Skeletal muscle tissue (tissue), 4 donors: ENCODE data around the gene SLC24A3. TPM values are rescaled to one million over a fixed set of nuclear protein-coding genes. Genes with fewer than 3 reads are reported as not detected.

Experiments used
- H3K27ac ChIP-seq: one replicate; pipeline ENCODE4 v1.7.0; 2013; ENCODE audit warnings: mild to moderate bottlenecking, low read depth, low read length, inconsistent platforms
- H3K27me3 ChIP-seq, 3 donors: one replicate each; pipeline ENCODE4 v1.7.0; 2013; ENCODE audit warnings: low read length in 3 of 3; ENCODE audit not compliant: control insufficient read depth in 3 of 3, insufficient read depth in 3 of 3
- H3K36me3 ChIP-seq, 3 donors: one replicate each; pipeline ENCODE4 v1.7.0; 2013; ENCODE audit warnings: low read length in 3 of 3; ENCODE audit not compliant: control insufficient read depth in 3 of 3, insufficient read depth in 3 of 3
- H3K4me1 ChIP-seq, 3 donors: one replicate each; pipeline ENCODE4 v1.7.0; 2013; ENCODE audit warnings: low read length in 3 of 3, mild to moderate bottlenecking in 3 of 3; ENCODE audit not compliant: control insufficient read depth in 3 of 3, insufficient read depth in 3 of 3
- H3K4me3 ChIP-seq, 3 donors: one replicate each; pipeline ENCODE4 v1.7.0; 2013; ENCODE audit warnings: low read length in 3 of 3
- H3K9ac ChIP-seq, 3 donors: one replicate each; pipeline ENCODE4 v1.7.0; 2013; ENCODE audit warnings: low read length in 3 of 3, mild to moderate bottlenecking in 3 of 3, moderate library complexity in 2 of 3, low read depth in 1 of 3
- H3K9me3 ChIP-seq, 3 donors: one replicate each; pipeline ENCODE4 v1.7.0; 2013; ENCODE audit warnings: low read length in 3 of 3; ENCODE audit not compliant: control insufficient read depth in 3 of 3
- total RNA-seq: library from RNA; depleted of rRNA; stranded (reverse); fragments of >200 nt; gene quantifications from one replicate; pipeline ENCODE4 v1.2.3, GENCODE V29; 2014
- donor health status: Osteomylitis.

SLC24A3 gene
- total RNA-seq, 1 donor from 2014 or later, result 15.7 TPM

DNA sequence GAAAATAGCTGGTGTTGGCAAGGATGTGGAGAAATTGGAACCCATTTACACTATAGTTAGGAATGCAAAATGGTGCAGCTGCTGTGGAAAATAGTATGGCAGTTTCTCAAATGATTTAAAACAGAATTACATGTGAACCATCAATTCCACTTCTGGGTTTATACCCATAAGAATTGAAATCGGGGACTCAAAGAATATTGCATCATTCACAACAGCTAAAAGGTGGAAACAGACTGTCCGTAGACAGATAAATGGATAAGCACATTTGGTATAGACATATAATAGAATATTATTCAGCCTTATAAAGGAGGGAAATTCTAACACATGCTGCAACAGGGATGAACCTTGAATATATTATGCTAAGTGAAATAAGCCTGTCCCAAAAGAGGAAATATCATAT, 355.7 kb downstream of the SLC24A3 start:
- Histone ChIP-seq H3K4me1 (no peaks in the 10 kb centered on the region), H3K9me3 (no peaks in the 10 kb centered on the region), H3K36me3 (no peaks in the 10 kb centered on the region), H3K9ac (no peak overlapping the region), H3K4me3 (no peak overlapping the region), H3K27me3 (no peaks in the 10 kb centered on the region), H3K27ac (no peak overlapping the region)

DNA sequence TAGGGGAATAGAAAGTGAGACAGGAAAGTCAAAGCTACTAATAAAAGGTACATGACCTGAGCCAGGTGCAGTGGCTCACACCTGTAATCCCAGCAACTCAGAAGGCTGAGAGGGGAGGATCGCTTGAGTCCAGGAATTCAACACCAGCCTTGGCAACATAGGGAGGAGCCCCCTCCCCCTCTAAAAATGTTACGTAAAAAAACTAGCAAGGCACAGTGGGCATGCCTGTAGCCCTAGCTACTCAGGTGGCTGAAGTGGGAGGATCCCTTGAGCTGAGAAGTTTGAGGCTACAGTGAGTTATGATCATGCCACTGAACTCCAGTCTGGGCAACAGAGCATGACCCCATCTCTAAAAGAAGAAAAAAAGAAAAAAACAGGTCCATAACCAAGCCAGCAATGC, 359.6 kb downstream of the SLC24A3 start:
- no peaks in the 10 kb centered on the region for H3K36me3 ChIP-seq
- no peaks in the 10 kb centered on the region for H3K9me3 ChIP-seq
- H3K4me1 ChIP-seq, result no peaks in the 10 kb centered on the region
- no peak overlapping the region for H3K27ac ChIP-seq
- no peaks in the 10 kb centered on the region for H3K27me3 ChIP-seq
- no peak overlapping the region for H3K9ac ChIP-seq
- H3K4me3 ChIP-seq, result no peak overlapping the region

- Histone ChIP-seq H3K4me1 (no peaks in the 10 kb centered on the region), H3K36me3 (peaks cover 0 to 5% (median 0%) of the 10 kb centered on the region in 3 donors), H3K27ac (no peak overlapping the region), H3K27me3 (no peaks in the 10 kb centered on the region), H3K9ac (no peak overlapping the region), H3K9me3 (no peaks in the 10 kb centered on the region), H3K4me3 (no peak overlapping the region)
Measured at GRCh38 chr20:19577692-19578091, 365.2 kb downstream of the SLC24A3 start.

DNA sequence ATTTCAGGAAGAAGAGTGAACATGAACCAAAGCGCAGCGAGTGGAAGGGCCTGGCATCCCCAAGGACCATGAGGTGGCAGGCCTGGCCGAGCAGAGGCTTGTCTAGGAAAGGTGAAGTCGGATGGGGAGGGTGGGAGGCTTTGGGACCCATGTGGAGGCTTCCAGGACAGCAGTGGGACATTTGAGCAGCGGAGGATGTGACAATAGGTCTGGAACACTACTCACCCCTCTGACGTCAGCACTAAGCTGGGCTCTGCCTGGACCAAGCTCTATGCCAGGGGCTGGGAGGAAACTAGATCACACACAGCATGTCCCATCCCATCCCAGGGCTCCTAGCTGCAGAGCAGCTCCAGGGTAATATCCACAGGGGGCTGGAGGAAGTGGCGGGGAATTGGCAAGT, 370.3 kb downstream of the SLC24A3 start:
- Histone ChIP-seq H3K27ac (no peak overlapping the region), H3K27me3 (no peaks in the 10 kb centered on the region), H3K9me3 (no peaks in the 10 kb centered on the region), H3K36me3 (peaks cover 0 to 7% (median 2%) of the 10 kb centered on the region in 3 donors), H3K9ac (no peak overlapping the region), H3K4me3 (no peak overlapping the region), H3K4me1 (peaks cover 9 to 17% (median 14%) of the 10 kb centered on the region in 3 donors)

DNA sequence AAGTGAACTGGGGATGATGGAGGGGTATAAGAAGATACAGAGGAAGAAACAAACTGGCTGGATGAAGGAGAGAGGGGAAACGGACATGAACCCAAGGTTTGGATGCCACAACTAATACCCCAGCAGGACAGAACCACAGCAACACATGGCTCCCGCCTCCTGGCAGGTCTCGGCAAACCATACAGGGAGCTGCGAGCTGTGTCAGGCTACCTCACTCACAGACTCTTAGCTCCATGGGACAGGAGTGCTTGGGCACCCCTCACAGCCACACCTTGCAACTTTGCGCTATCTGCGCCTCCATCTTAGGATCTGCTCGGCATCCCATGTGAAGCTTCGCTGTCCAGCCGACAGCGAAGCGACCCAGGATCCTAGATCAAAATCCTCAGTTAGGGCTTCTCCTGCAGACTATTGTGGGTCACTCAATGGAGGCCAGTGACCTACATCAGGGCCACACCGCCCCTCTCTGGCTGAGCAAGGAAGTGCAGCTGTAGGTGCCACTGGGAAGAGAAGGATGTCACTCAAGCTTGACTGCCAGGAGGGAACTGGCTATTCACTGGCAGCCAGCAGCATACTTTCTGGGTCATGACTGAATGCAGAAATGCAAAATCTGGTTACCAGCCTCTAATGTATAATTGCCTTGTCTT, 371.2 kb downstream of the SLC24A3 start:
- peaks cover 0 to 7% (median 2%) of the 10 kb centered on the region in 3 donors for H3K36me3 ChIP-seq
- H3K27me3 ChIP-seq, result no peaks in the 10 kb centered on the region
- no peaks in the 10 kb centered on the region for H3K9me3 ChIP-seq
- H3K4me1 ChIP-seq, result peaks cover 9 to 17% (median 14%) of the 10 kb centered on the region in 3 donors
- no peak overlapping the region for H3K27ac ChIP-seq
- peak overlapping the region in 1 of 3 donors; percentile 15 for H3K9ac ChIP-seq
- H3K4me3 ChIP-seq, result no peak overlapping the region

- H3K36me3 ChIP-seq, result peaks cover 0 to 2% (median 2%) of the 10 kb centered on the region in 3 donors
- H3K4me1 ChIP-seq, result peaks cover 16 to 35% (median 26%) of the 10 kb centered on the region in 3 donors
- H3K27me3 ChIP-seq, result no peaks in the 10 kb centered on the region
- no peaks in the 10 kb centered on the region for H3K9me3 ChIP-seq
- no peak overlapping the region for H3K9ac ChIP-seq
- H3K27ac ChIP-seq, result no peak overlapping the region
- H3K4me3 ChIP-seq, result no peak overlapping the region
Measured at GRCh38 chr20:19588241-19588640, 375.8 kb downstream of the SLC24A3 start.

DNA sequence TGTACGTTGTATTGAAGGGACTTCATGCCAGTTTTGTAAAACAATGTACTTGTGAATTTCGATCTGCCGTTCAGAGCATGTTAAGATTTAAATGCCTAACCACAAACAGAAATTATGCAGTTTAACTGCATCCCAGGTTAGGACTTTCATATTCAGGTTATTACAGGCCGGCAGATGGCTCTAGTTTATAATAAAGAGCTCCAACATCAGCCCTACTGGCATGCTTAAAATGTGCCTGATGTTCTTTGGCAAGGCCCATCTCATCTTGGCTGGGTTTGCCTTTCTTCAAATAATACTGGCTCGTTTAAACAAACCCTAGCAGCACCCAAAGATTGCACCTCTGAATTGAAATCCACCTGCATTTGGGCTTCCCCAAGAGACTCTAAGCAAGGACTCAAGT, 376.3 kb downstream of the SLC24A3 start:
- Histone ChIP-seq H3K4me1 (peaks cover 13 to 30% (median 21%) of the 10 kb centered on the region in 3 donors), H3K4me3 (no peak overlapping the region), H3K9me3 (no peaks in the 10 kb centered on the region), H3K27me3 (no peaks in the 10 kb centered on the region), H3K36me3 (peaks cover 0 to 2% (median 2%) of the 10 kb centered on the region in 3 donors), H3K9ac (no peak overlapping the region), H3K27ac (no peak overlapping the region)

- no peak overlapping the region for H3K27ac ChIP-seq
- H3K36me3 ChIP-seq, result peaks cover 0 to 2% (median 2%) of the 10 kb centered on the region in 3 donors
- peaks cover 7 to 23% (median 17%) of the 10 kb centered on the region in 3 donors for H3K4me1 ChIP-seq
- H3K9me3 ChIP-seq, result no peaks in the 10 kb centered on the region
- no peak overlapping the region for H3K4me3 ChIP-seq
- no peak overlapping the region for H3K9ac ChIP-seq
- H3K27me3 ChIP-seq, result no peaks in the 10 kb centered on the region
Measured at GRCh38 chr20:19589787-19590362, 377.4 kb downstream of the SLC24A3 start.

DNA sequence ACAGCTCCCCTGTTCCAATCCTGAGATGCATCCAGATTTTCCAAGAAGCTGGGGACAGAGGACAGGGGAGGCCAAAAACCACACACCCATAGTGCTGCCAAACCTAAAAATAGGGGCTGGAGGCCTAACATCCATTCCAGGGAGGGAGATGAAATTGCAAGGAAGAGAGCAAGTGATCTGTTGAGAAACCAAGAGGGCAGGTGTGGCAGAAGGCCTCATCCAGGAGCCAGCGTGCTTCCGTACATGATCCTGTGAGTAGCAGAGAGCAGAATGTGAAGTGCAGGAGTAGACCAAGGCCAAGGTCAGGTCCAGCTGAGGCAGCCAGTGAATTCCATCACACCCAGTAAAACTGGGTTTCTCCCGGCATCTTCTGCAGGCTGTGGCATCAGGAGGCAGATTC, 377.9 kb downstream of the SLC24A3 start:
- no peaks in the 10 kb centered on the region for H3K27me3 ChIP-seq
- H3K27ac ChIP-seq, result no peak overlapping the region
- no peaks in the 10 kb centered on the region for H3K9me3 ChIP-seq
- H3K4me3 ChIP-seq, result no peak overlapping the region
- H3K36me3 ChIP-seq, result no peaks in the 10 kb centered on the region
- peaks cover 7 to 23% (median 17%) of the 10 kb centered on the region in 3 donors for H3K4me1 ChIP-seq
- H3K9ac ChIP-seq, result no peak overlapping the region

DNA sequence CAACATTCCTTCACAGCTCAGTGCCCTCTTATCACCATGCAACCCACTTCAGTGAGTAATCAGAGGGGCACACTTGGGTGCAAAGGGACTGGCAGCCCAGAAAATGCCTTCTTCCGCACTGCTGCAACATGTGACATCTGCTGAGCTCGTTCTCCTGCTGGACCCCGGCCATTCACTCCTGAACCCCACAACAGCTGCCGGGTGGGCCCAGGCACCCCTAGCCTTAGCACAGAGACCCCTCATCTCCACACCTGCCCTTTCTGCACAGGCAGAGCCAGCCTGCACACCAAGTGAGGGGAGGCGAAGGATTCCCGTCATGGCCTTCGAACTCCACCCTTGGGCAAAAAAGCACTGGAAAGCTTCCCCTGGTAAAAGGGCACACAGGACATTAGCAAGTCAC, 381.3 kb downstream of the SLC24A3 start:
- Histone ChIP-seq H3K9me3 (no peaks in the 10 kb centered on the region), H3K36me3 (no peaks in the 10 kb centered on the region), H3K27me3 (no peaks in the 10 kb centered on the region), H3K9ac (no peak overlapping the region), H3K4me3 (no peak overlapping the region), H3K27ac (no peak overlapping the region), H3K4me1 (peaks cover 9 to 31% (median 27%) of the 10 kb centered on the region in 3 donors)
